DMS53 treated with DMSO at 0.1 percent for 48 hours (cell line): ENCODE measurements around the gene ACVR1B.

ENCODE experiments used
- DNase-seq: peaks from one replicate; lab custom pipeline; 2025; ENCODE audit not compliant: unreplicated experiment; lab: John Stamatoyannopoulos, UW

Gene ACVR1B

GRCh38 chr12:51942501-51943000 lies 8.9 kb upstream of the ACVR1B start:
- no peak for DNase-seq

GRCh38 chr12:51943346-51943745 lies 8.2 kb upstream of the ACVR1B start:
- DNase-seq = no peak

- DNase-seq = no peak
Observed at GRCh38 chr12:51944608-51945233, 6.8 kb upstream of the ACVR1B start.

GRCh38 chr12:51947246-51947996 lies 4.1 kb upstream of the ACVR1B start:
- DNase-seq = no peak

- no peak for DNase-seq
Observed at GRCh38 chr12:51948066-51948465, 3.4 kb upstream of the ACVR1B start.

- DNase-seq = no peak
Observed at GRCh38 chr12:51949342-51950030, 2.0 kb upstream of the ACVR1B start.

- DNase-seq = no peak
Observed at GRCh38 chr12:51950682-51951198, 759 bp upstream of the ACVR1B start.

GRCh38 chr12:51951843-51952722 lies 584 bp downstream of the ACVR1B start:
- DNase-seq = no peak

- DNase-seq = no peak
Observed at GRCh38 chr12:51953089-51953488, 1.6 kb downstream of the ACVR1B start.

- no peak for DNase-seq
Observed at GRCh38 chr12:51953864-51954263, 2.4 kb downstream of the ACVR1B start.

- no peak for DNase-seq
Observed at GRCh38 chr12:51954561-51955361, 3.3 kb downstream of the ACVR1B start.

GRCh38 chr12:51955702-51956101 lies 4.2 kb downstream of the ACVR1B start:
- DNase-seq = no peak

GRCh38 chr12:51958542-51958941 lies 7.0 kb downstream of the ACVR1B start:
- no peak for DNase-seq

GRCh38 chr12:51959211-51959610 lies 7.7 kb downstream of the ACVR1B start:
- DNase-seq = no peak

GRCh38 chr12:51959921-51960320 lies 8.4 kb downstream of the ACVR1B start:
- DNase-seq = no peak

- DNase-seq = no peak
Observed at GRCh38 chr12:51960488-51960887, 9.0 kb downstream of the ACVR1B start.

- DNase-seq = no peak
Observed at GRCh38 chr12:51960890-51961289, 9.4 kb downstream of the ACVR1B start.

- DNase-seq = peak; percentile 15
Observed at GRCh38 chr12:51961834-51962233, 10.3 kb downstream of the ACVR1B start.

- DNase-seq = no peak
Observed at GRCh38 chr12:51962737-51963136, 11.2 kb downstream of the ACVR1B start.

- DNase-seq = no peak
Observed at GRCh38 chr12:51963477-51963876, 12.0 kb downstream of the ACVR1B start.
